SK-N-MC (cell line): ENCODE measurements around the gene TDRKH.

Source experiments
- EZH2 ChIP-seq: fragments of 200-600 bp; sonication (generic); IDR thresholded peaks from one replicate; pipeline ENCODE4 v1.6.1; 2017; ENCODE audit warnings: antibody characterized with exemption
- POLR2AphosphoS5 ChIP-seq: IDR thresholded peaks from 2 replicates; pipeline ENCODE4 v1.6.1; 2012; ENCODE audit warnings: mild to moderate bottlenecking, low read depth, low read length, borderline replicate concordance

DNA sequence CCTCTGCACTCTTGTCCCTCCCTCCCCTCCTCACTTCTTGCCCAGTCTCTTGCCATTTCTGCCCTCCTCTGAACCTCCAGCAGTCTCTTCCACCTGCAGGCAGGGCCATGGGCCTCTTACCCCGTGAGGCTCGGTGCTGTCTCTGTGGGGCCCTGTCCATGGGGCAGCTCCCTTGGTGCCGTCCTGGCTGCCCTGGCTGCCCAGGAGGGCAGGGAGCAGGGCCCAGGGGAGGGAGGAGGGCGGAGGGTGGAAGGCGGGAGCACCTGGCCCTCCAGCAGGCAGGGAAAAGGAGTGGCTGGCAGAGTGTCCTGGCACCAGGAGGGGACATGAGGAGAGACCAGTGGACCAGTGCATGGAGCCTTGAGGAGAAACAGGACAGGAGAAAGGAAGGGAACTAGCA, 41.3 kb upstream of the TDRKH start, which contains the start of gene RORC:
- TF ChIP-seq POLR2AphosphoS5 (no peak), EZH2 (no peak)
